Skin of body (tissue), 2 donors: Measurements from ENCODE around the gene VPS29. TPM values are rescaled to one million over a fixed set of nuclear protein-coding genes. Genes with fewer than 3 reads are reported as not detected.
"Not testable (repeated sequence)": the region's sequence is repeated elsewhere in the genome, so short reads cannot be mapped to it uniquely, and the experiment has no call there.

Source experiments
- DNase-seq: peaks from one replicate; lab custom pipeline; 2025; lab: John Stamatoyannopoulos, UW
- total RNA-seq: library from RNA; depleted of rRNA; stranded (reverse); fragments of >200 nt; gene quantifications from one replicate; pipeline ENCODE4 v1.2.3, GENCODE V29; 2014

The VPS29 gene
- total RNA-seq, 1 donor from 2014 or later: 59.7 TPM

DNA sequence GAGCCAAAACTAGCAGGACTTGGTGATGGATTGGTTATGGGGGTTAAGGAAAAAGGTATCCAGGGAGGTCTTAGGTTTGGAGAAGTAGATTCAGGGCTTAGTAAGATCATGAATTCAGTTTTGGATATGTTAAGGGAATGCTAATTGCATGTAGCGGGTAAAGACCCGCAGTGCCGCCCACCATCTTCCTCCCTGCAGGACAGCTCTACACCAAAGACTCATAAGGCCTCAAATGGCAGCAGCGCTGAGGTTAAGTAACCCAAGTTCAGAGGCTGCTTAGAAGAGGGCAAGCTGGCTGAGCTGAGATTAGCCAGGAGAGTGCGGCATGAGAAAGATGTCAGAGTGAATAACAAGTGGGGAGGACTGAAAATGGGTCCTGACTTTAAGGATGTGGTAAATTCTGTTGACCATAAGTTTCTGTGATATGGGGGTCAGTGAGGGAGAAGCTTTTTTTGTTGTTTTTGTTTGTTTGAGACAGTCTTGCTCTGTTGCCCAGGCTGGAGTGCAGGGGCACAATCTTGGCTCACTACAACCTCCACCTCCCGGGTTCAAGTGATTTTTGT, 26.4 kb upstream of the VPS29 start:
- DNase-seq: no peak

DNA sequence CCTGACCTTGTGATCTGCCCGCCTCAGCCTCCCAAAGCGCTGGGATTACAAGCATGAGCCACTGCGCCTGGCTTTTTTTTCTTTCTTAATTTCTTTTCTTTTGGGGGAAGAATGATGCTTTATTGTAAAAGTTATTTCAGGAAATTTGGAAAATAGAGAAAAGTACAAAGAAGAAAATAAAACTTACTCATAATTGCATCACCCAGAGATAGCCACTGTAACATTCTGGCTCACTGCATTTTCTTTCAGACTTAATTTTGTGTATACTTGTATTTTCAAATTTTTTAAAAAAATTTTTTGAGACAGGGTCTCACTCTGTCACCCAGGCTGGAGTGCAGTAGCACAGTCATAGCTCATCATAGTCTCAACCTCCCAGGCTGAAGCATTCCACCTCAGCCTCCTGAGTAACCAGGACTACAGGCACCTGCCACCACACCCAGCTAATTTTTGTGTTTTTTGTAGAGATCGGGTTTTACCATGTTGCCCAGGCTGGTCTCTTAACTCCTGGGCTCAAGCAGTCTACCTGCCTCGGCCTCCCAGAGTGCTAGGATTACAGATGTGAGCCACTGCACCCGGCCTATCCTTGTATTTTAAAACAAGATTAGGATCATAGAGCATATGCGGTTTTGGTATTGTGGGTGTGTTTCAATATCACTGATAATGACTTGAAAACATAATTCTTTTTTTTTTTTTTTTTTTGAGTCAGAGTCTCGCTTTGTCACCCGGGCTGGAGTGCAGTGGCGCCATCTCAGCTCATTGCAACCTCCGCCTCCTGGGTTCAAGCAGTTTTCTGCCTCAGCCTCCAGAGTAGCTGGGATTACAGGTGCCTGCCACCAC, 19.2 kb upstream of the VPS29 start:
- not testable (repeated sequence) for DNase-seq

- DNase-seq: not testable (repeated sequence)
Observed at GRCh38 chr12:110518014-110518413, 16.1 kb upstream of the VPS29 start.

DNA sequence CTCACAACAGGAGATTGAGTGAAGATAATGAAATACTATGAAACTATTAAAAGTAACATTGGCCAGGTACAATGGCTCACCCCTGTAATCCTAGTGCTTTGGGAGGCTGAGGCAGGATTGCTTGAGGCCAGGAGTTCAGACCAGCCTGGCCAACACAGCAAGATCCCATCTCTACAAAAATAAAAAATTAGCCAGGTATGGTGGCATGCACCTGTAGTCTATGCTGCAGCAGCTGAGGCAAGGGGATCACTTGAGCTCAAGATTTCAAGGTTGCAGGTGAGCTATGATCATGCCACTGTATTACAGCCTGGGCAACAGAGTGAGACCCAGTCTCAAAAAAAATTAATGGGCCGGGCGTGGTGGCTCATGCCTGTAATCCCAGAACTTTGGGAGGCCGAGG, 15.1 kb upstream of the VPS29 start:
- no peak for DNase-seq

GRCh38 chr12:110514363-110514762, 12.5 kb upstream of the VPS29 start:
- no peak for DNase-seq

- no peak for DNase-seq
Observed at GRCh38 chr12:110513842-110514241, 11.9 kb upstream of the VPS29 start.

- no peak for DNase-seq
Observed at GRCh38 chr12:110508071-110508586, 6.2 kb upstream of the VPS29 start.

DNA sequence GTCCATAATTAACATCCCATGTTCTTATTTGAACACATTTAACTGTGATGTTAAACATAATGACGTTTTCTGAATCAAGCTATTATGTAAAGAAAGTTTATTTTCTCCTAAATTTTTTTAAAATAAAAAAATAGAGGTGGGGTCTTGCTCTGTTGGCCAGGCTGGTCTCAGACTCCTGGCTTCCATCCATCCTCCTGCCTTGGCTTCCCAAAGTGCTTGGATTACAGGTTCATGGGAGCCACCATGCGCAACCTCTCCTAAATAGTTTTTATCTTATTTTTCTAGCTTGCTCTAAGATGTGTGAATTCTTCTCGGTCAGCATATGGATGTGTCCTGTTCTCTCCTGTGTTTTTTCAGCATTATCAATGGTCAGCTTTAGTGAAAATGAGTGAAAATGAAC, 3.4 kb upstream of the VPS29 start:
- no peak for DNase-seq

DNA sequence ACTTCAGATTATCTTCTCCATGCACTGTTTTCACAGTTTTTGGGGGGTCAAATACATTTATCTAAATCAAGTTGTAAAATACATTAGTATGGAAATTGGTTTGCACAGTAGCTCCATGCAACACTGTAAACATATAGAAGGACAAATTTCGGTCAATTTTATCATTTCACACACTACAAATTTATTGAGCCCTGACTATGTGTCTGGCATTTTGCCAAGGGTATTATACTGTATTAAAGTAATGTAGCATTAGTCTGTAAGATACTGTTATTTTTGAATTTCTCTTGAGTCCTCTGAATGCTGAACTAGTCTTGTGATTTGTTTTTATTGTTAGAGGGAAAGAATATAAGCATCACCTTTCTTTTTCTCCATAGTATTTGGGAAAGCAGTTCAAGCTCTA, 1.5 kb upstream of the VPS29 start:
- no peak for DNase-seq

DNA sequence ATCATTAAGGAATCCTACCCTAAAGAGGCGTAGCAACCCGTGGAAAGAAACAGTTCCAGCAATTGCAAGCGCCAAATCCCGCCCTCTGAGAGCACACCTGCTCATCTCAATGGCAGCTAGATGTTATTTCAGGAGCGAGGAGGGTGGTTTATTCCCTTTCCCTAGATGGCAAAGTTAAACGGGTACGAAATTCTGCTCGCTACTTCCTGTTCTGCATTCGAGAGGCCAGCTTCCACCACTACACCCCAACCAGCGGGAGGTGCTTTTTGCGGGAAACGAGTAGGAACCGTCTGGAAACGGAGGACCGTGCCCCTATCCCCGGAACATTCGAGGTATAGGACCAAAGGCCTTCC, 536 bp downstream of the VPS29 start:
- peak; percentile 17 for DNase-seq

- no peak for DNase-seq
Observed at GRCh38 chr12:110498984-110499706, 2.8 kb downstream of the VPS29 start.

- no peak for DNase-seq
Observed at GRCh38 chr12:110475426-110475825, 26.5 kb downstream of the VPS29 start.

DNA sequence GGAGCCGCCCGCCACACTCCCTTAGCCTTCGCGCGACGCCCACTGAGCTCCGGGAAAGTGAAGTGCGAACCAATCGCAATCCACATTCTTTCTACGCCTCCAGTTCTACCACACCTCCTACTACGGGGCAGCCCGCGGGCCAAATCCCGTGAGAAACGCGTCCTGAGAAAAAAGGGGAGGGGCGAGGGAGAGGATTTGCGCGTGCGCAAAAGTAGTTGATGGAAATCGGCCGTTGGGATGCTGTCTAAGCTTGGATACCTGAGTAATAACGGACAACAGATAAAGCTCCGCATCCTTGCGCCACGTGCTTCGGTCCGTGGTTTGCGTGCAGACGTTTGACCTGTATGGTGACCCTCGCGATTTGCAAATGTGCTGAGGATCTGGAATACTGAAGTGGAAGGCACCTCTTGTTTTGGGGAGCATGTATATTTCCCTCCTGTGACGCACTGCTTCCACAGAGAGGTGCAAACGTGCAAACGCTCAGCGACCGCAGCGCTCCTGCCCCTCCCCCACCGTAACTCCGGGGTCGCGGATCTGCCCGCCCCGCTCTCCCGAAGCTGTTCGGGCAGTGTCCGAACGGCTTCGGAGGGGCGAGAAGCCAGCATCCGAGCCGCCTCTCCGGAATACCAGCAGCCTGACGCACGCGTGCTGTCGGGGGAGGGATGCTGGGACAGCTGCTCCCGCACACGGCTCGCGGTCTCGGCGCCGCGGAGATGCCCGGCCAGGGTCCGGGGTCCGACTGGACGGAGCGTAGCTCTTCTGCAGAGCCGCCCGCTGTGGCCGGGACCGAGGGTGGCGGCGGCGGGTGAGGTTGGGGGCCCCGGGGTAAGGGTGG, 33.5 kb downstream of the VPS29 start, which contains the start of the genes FAM216A and GPN3:
Gene FAM216A, plus strand, starts transcription at position 632 of the 835 bp plus-strand sequence. Its CDS starts 31 bp downstream, at position 663.
Gene GPN3, minus strand, starts transcription at position 44 of the 835 bp plus-strand sequence. CDS start 54 bp downstream, outside the sequence.
- DNase-seq: peak; percentile 99

- DNase-seq: no peak
Observed at GRCh38 chr12:110467847-110468213, 34.1 kb downstream of the VPS29 start.

DNA sequence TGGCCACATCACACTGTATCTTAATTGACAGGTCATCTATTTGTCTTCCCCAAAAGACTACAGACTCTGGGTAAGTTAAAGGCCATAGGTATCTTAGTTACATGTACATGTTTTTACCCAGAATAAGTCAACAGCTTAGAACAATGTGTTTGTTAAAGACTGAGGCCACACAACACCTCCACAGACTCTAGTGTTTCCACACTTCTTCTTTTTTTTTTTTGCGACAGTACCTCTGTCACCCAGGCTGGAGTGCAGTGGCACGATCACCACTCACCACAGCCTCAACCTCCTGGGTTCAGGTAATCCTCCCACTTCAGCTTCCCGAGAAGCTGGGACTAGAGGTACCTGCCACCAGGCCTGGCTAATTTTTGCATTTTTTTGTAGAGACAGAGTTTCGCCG, 35.1 kb downstream of the VPS29 start:
- DNase-seq: no peak

DNA sequence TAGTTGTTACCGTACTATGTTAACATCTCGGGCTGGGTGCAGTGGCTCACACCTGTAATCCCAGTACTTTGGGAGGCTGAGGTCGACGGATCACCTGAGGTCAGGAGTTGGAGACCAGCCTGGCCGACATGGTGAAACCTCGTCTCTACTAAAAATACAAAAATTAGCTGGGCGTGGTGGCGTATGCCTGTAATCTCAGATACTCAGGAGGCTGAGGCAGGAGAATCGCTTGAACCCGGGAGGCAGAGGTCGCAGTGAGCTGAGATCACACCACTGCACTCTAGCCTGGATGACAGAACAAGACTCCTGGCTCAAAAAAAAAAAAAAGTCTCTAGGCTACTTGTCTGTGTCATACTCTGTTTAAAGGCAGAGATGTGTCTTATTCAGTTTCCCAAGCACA, 36.1 kb downstream of the VPS29 start:
- DNase-seq: not testable (repeated sequence)

- DNase-seq: no peak
Observed at GRCh38 chr12:110465024-110465423, 36.9 kb downstream of the VPS29 start.

- not testable (repeated sequence) for DNase-seq
Observed at GRCh38 chr12:110461189-110461588, 40.7 kb downstream of the VPS29 start.

DNA sequence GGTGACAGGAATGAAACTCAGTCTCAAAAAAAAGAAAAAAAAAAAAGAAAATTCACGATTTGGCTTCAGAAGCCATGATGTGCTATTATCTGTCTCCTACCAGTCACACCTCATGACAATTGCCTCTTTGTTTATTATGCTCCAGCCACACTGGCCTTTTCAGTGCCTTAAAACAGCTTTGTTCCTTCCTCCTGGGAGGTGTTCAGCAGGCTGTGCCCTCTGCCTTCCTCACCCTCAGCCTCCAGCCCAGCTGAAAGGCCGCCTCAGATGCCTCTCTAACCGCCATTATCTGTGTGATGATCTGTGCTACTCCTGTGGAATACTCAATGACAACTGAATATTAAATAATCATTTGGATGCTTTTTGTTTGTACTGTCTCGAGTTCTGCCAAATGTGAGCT, 43.2 kb downstream of the VPS29 start:
- no peak for DNase-seq

DNA sequence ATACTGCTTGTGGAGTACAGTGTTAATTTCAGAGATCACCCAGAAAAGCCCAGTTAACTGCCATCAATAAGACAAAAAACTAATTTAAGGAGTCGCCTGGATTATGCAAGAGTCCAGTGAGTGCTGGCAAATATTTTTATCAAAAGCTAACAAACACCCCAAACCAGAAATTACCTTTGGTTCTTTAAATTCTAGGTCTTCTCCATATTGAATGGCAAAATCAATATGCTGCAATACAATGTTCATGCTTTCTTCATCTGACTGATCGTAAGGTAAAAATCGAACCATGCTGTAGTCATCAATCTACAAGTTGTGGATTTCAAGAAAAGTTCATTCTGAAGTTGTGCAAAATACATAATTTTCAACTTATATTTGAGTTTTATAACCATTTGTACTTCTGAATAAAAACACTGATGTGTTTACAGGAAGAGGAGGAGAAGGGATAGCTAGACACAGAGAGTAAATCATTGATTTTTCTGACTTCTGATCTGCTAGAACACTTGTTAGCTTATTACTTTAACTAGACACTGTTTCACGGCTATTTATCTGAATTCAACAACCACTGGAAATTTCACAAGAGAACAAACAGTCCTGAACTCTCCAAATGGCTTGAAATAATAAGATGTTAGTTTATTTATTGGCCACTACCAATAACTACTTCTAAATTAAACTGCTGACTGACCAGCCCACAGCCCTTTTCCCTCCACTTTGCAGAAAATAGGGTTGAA, 48.2 kb downstream of the VPS29 start:
- no peak for DNase-seq
